GM19372 (cell line): ENCODE results near the gene GIT1.

Experiments used
- ATAC-seq: cut with Tn5 transposase; IDR thresholded peaks from one replicate; pipeline ENCODE4 v1.9.1; 2021; ENCODE audit warnings: mild to moderate bottlenecking, low read depth, moderate library complexity; ENCODE audit not compliant: unreplicated experiment

Gene GIT1

GRCh38 chr17:29595107-29595942, 5.9 kb upstream of the GIT1 start:
- ATAC-seq: no peak

GRCh38 chr17:29594519-29595090, 5.2 kb upstream of the GIT1 start:
- ATAC-seq: no peak

GRCh38 chr17:29593591-29594518, 4.4 kb upstream of the GIT1 start:
- ATAC-seq: no peak

GRCh38 chr17:29592850-29593551, 3.6 kb upstream of the GIT1 start, which contains the start of gene ANKRD13B:
Gene ANKRD13B, plus strand, starts transcription at chr17:29593132. Its CDS starts 490 bp downstream, at chr17:29593622.
- ATAC-seq: no peak

GRCh38 chr17:29591737-29592608, 2.5 kb upstream of the GIT1 start:
- no peak for ATAC-seq

- no peak for ATAC-seq
Observed at GRCh38 chr17:29591146-29591736, 1.8 kb upstream of the GIT1 start.

GRCh38 chr17:29590411-29591145, 1.1 kb upstream of the GIT1 start:
- ATAC-seq: no peak

- ATAC-seq: peak; percentile 15
Observed at GRCh38 chr17:29588562-29589411, 661 bp downstream of the GIT1 start.

- no peak for ATAC-seq
Observed at GRCh38 chr17:29588017-29588561, 1.4 kb downstream of the GIT1 start.

- no peak for ATAC-seq
Observed at GRCh38 chr17:29587591-29587990, 1.9 kb downstream of the GIT1 start.

GRCh38 chr17:29586676-29587469, 2.6 kb downstream of the GIT1 start:
- ATAC-seq: no peak

GRCh38 chr17:29585080-29585751, 4.2 kb downstream of the GIT1 start:
- ATAC-seq: no peak

- ATAC-seq: no peak
Observed at GRCh38 chr17:29584452-29585079, 4.9 kb downstream of the GIT1 start.

- ATAC-seq: no peak
Observed at GRCh38 chr17:29583324-29584248, 5.9 kb downstream of the GIT1 start.
